GM08714 (cell line): ENCODE data around the gene CBFA2T3.

Source experiments
- H3K4me3 ChIP-seq: fragments of 200-500 bp; sonication (Bioruptor generic); 2 replicates; pipeline ENCODE4 v1.5.1; 2014; ENCODE audit warnings: mild to moderate bottlenecking, low read length, inconsistent platforms
- ZNF274 ChIP-seq: IDR thresholded peaks from 2 replicates; pipeline ENCODE4 v1.6.1; 2012; ENCODE audit warnings: mild to moderate bottlenecking, low read depth, low read length

CBFA2T3 gene

DNA sequence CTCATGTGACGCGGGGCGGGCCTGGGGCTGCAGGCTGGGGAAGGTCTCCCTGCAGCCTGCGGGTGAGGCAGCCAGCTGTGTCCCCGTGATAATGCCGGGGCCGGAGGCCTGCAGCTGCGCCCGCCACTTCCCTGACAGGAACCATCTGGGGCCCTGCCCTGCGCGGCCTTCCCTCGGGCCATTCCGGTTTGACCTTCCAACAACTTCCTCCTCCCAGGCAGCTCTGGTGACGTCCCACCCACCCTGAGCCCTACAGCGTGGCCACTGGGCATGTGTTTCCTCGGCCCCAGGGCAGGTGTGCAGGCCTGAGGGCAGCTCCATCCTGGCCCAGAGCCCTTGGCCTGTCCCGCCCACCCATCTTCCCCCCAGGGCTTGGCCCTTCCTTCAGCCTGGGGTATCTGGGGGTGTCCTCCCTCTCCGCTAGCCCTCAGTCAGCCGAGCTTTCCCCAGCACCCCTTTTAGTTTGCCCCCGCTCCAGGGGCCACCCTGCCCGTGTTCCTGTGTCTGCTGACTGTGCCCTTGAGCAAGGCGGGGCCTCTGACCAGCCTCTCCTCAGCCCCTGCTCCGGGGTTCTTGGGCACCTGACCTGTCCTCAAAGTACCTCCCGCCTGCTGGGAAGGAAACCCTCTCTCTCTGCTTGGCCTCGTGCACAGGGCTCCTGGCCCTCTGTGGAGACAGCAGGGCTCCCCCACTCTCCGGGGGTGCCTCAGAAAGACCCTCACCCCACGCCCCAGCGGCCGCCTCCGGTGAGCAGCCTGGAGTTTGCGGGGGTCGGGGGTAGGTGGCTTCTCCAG, at the start of gene CBFA2T3:
TSS of gene CBFA2T3 (minus strand) at position 190 of the 794 bp plus-strand sequence. CDS start 400 bp downstream, outside the sequence.
- no peak for TF ChIP-seq ZNF274
- H3K4me3 ChIP-seq = peak within 1 kb of the TSS; percentile 69; the same call in 1 of the 2 replicates

DNA sequence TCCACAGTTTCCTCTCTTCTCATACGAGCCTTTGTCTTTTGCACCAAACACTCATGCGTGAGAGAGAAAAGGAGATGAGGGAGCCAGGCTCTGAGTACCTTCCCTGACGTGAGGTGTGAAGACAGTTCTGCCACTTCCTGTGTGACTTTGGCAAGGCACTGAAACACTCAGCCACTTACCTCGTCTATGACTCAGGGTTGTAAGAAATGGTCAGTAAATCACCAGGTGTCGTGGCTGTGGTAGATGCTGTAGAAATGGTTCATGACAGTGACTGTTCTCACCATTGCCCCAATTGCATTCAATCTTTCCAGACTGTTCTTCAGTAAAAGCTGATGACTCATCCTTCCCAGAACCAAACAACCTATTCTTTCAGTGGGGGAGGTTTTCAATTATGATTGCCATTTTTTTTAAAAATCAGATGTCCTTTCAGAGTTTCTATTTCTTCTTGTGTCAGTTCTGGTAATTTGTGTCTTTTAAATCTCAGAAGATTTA, 49.2 kb upstream of the CBFA2T3 start:
- H3K4me3 ChIP-seq = no peak overlapping the region
- TF ChIP-seq ZNF274 = no peak

DNA sequence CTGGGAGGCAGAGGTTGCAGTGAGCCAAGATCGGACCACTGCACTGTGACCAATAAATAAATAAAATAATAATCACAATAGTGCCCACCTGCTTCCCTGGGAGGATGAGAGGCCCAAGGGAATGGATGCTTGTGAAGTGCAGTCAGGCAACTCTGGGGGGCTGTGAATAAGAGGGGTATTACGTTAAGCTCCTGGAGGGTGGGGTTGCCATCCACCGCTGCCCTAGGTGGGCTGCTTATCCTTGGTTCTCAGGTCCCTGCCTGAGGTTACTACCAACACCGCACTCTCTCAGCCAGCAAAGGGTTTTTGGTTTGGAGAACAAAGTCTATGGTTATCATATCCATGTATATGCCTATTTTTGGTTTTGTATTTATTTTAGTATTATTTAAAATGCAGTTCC, 48.6 kb upstream of the CBFA2T3 start:
- no peak overlapping the region for H3K4me3 ChIP-seq
- TF ChIP-seq ZNF274 = no peak

DNA sequence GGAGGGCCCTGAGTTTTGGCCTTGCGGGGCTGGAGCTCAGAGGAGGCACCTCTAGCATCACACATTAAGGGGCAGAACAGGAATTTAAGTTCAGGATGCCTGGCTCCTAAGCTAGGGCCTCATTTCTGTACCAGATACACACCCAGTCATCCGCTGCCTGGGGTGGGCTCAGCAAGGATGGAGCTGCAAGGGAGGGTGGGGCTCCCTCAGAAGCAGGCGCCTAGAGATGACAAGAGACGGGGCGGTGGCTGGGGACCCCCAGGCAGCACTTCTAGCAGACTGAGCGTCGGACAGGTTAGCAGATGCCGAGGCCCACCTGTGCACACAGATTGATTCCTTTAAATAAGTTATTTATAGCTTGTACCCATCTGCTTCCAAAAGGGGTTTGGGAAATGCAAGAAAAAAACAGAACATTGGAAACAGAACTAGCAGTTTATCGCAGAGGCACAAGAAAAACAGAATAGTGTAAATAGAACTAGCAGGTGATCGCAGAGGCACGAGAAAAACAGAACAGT, 47.6 kb upstream of the CBFA2T3 start:
- no peak overlapping the region for H3K4me3 ChIP-seq
- TF ChIP-seq ZNF274 = no peak

DNA sequence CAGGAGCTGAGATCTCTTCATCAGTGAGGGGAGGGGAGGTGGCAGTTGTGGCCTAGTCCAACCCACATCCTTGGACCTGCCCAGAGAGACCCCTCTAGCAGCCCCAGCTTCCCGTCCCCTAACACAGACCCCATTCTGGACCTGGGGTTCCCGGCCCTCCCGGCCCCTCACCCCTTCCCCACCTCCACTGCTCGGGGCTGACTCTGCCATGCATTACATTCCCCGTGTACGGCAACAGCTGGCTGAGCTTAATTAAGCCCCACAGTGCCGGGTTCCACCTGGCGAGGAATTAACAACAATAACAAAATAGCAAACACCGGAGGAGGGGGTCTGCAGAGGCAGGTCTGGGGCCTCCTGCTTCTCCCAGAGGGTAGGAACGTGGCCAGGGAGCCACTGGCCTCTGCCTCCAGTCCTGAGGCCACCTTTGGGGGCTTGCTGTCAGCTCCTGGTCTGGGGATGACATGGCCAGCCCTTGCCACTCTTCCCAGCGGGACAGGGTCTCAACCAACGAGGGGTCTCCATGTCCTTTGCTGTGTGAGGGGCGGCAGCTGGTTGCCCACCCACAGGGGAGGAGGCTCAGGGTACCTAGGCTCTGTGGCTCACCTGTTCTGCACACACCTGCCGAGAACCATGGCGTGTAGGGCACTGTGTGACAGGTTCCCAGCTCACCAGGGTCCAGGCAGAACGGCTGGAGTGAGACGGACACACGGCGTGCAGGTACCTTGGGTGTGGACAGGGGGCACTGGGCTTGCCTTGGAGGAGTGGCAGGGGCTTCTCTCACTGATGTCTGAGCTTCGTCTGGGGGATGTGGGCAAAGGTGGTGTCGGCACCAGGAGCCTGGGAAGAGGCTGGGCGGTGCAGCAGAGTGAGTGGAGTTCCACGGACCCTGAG, 46.9 kb upstream of the CBFA2T3 start:
- no peak overlapping the region for H3K4me3 ChIP-seq
- TF ChIP-seq ZNF274 = no peak

- H3K4me3 ChIP-seq = no peak overlapping the region
- TF ChIP-seq ZNF274 = no peak
Observed at GRCh38 chr16:89023151-89023551, 46.1 kb upstream of the CBFA2T3 start.

GRCh38 chr16:89022051-89022836, 45.2 kb upstream of the CBFA2T3 start:
- no peak overlapping the region for H3K4me3 ChIP-seq
- no peak for TF ChIP-seq ZNF274

- TF ChIP-seq ZNF274 = no peak
- H3K4me3 ChIP-seq = no peak overlapping the region
Observed at GRCh38 chr16:89020925-89021595, 44.1 kb upstream of the CBFA2T3 start.

GRCh38 chr16:89020068-89020924, 43.3 kb upstream of the CBFA2T3 start:
- no peak overlapping the region for H3K4me3 ChIP-seq
- TF ChIP-seq ZNF274 = no peak

GRCh38 chr16:89019511-89019910, 42.5 kb upstream of the CBFA2T3 start:
- no peak for TF ChIP-seq ZNF274

GRCh38 chr16:89018282-89019158, 41.5 kb upstream of the CBFA2T3 start:
- H3K4me3 ChIP-seq = no peak overlapping the region

More at GRCh38 chr16:89019511-89019910, 42.5 kb upstream of the CBFA2T3 start:
- H3K4me3 ChIP-seq = no peak overlapping the region

More at GRCh38 chr16:89018282-89019158, 41.5 kb upstream of the CBFA2T3 start:
- TF ChIP-seq ZNF274 = no peak
